Astrocyte (in vitro differentiated cells and primary cell): ENCODE data around the gene RAPGEF4.

Experiments used
- EZH2 ChIP-seq: IDR thresholded peaks from 2 replicates; pipeline ENCODE4 v1.6.1; 2012; ENCODE audit warnings: mild to moderate bottlenecking, low read length, inconsistent platforms; ENCODE audit not compliant: insufficient read depth
- TF ChIP-seq, protein P1 (sequence below): IDR thresholded peaks from 2 replicates; pipeline ENCODE4 v1.5.1; 2011; ENCODE audit warnings: low read depth, mild to moderate bottlenecking, inconsistent platforms, low read length, moderate library complexity; ENCODE audit not compliant: insufficient read depth

DNA sequence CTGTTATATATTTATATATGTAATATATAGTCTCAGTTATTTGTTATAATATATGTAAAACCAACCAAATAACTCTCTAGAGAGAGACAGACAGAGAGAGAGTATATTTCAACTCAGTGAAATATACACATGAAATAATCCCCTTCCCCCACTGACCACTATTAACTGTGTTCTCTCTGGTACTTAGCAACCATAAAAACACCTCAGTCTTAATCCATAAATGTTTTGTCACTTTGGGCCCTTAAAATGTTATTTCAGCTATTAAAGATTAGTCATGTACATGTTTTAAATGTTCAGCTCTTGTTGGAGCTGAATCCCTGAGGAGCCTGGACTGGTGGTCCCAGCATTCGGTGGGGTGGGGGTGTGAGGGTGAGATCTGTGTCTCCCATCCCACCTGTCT, 217.8 kb downstream of the RAPGEF4 start:
- TF ChIP-seq, protein P1, sequence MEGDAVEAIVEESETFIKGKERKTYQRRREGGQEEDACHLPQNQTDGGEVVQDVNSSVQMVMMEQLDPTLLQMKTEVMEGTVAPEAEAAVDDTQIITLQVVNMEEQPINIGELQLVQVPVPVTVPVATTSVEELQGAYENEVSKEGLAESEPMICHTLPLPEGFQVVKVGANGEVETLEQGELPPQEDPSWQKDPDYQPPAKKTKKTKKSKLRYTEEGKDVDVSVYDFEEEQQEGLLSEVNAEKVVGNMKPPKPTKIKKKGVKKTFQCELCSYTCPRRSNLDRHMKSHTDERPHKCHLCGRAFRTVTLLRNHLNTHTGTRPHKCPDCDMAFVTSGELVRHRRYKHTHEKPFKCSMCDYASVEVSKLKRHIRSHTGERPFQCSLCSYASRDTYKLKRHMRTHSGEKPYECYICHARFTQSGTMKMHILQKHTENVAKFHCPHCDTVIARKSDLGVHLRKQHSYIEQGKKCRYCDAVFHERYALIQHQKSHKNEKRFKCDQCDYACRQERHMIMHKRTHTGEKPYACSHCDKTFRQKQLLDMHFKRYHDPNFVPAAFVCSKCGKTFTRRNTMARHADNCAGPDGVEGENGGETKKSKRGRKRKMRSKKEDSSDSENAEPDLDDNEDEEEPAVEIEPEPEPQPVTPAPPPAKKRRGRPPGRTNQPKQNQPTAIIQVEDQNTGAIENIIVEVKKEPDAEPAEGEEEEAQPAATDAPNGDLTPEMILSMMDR: no peak
- TF ChIP-seq EZH2: no peak
